ENCODE measurements around the gene SNX30.

Gene SNX30

GRCh38 chr9:112752334-112753125, 2.0 kb downstream of the SNX30 start:
- no peak for DNase-seq (ENCODE audit: low read depth)

- DNase-seq (ENCODE audit: low read depth), result peak; percentile 19
Observed at GRCh38 chr9:112753725-112754124, 3.2 kb downstream of the SNX30 start.

- DNase-seq (ENCODE audit: low read depth), result no peak
Observed at GRCh38 chr9:112754578-112754977, 4.0 kb downstream of the SNX30 start.

GRCh38 chr9:112755016-112755427, 4.5 kb downstream of the SNX30 start:
- DNase-seq (ENCODE audit: low read depth), result no peak

DNA sequence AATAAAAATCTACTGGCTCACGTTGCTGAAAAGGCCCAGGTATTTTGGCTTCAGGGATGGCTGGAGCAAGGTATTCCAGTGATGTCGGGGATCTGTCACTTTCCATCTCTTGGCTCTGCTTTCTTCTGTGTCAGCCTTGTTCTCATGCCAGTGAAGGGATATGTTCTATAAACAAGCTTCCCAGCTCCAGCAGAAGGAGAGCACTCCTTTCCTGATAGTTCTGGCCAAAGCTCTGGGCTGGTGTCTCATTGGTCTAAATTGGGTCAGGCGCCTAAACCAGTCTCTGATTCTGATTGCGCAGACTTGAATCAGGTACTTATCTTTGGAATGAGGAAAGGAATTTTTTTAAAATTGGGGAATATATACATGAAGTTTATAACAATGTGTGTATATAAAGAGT, 5.1 kb downstream of the SNX30 start:
- DNase-seq (ENCODE audit: low read depth), result no peak

- DNase-seq (ENCODE audit: low read depth), result no peak
Observed at GRCh38 chr9:112757282-112757883, 6.8 kb downstream of the SNX30 start.

- no peak for DNase-seq (ENCODE audit: low read depth)
Observed at GRCh38 chr9:112757940-112758339, 7.4 kb downstream of the SNX30 start.

DNA sequence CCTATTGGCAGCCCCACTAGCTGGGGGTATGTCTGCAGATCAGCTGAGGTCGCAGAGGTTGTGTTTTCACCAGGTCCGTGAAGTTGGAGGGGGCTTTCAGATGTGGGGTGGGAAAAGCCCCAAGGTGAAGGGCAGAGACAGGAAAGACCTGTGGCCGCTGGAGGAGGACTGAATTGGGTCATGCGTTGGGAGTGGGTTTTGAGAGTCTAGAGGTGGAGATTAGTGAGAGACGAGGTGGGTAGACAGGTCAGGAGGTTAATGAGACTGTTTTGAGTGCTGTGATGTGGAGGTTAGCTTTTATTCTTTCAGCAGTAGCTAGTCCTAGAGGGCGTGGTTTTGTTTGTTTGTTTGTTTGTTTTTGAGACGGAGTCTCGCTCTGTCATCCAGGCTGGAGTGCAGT, 10.3 kb downstream of the SNX30 start:
- no peak for DNase-seq (ENCODE audit: low read depth)

GRCh38 chr9:112761912-112762655, 11.5 kb downstream of the SNX30 start:
- DNase-seq (ENCODE audit: low read depth), result no peak

DNA sequence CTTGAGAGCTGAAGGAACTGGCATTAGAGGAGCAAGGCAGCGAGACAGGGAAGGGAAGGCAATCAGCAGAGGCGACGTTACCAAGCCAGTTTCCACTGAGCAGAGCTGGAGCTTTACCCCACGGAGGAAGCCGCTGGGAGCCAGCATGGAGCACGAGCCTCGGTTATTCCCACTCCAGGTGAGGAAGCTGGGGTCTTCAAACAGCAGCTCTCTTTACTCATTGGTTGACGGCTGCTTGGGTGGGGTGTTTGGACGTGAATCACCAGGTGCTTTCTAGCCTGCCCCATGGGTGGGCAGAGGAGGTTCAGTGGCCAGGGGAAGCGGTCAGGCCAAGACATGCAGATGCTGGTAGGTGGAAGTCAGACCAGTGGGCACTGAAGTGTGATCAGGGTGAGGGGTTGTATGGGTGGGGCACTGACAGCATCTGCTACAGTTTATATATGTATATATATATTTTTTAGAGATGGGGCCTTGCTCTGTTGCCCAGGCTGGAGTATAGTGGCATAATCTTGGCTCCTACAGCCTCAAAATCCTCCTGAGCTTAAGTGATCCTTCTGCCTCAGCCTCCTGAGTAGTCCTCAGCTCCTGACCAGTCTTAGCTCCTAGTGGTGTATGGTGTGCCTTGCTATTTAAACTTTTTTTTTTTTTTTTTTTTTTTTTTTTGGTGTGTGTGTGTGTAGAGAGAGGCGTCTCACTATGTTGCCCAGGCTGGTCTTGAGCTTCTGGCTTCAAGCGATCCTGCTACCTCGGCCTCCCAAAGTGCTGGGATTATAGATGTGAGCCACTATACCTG, 12.4 kb downstream of the SNX30 start:
- no peak for DNase-seq (ENCODE audit: low read depth)

DNA sequence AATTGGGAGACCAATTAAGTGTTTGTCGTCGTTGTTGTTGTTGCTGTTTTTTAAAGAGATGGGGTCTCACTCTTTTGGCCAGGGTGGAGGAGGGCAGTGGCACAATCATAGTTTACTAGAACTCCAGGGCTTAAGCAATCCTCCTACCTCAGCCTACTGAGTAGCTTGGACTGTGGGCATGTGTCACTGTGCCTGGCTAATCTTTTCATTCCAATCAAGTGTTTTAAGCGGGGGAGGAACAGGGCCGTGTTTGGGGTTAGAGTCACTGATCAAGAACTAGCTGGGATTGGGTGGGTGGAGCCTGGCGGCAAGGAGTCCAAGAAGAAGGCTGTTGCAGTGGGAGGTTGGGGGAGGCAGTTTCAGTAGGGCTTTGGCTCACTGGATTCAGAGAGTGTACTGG, 13.8 kb downstream of the SNX30 start:
- DNase-seq (ENCODE audit: low read depth), result no peak

DNA sequence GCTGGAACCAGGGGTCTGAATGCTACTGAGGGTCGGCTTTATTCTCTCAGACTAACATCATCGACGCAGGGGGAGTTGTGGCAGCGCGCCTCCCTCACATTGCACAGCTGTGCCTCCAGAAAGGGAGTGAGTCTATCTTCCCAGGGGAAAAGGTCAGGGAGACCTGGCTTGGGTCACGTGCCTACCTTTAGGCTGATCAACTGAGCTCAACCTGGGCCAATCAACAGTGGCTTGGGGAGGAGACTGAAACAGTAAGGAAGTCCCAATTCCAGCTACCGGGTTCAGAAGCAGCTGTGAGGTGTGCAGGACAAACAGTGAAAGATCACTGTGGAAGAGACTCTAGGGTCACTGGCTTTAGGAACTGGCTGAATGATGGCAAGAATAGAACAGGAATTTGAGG, 14.3 kb downstream of the SNX30 start:
- no peak for DNase-seq (ENCODE audit: low read depth)

GRCh38 chr9:112765281-112765680, 14.7 kb downstream of the SNX30 start:
- no peak for DNase-seq (ENCODE audit: low read depth)

GRCh38 chr9:112771359-112772214, 21.0 kb downstream of the SNX30 start:
- DNase-seq (ENCODE audit: low read depth), result no peak

- no peak for DNase-seq (ENCODE audit: low read depth)
Observed at GRCh38 chr9:112772215-112772509, 21.6 kb downstream of the SNX30 start.

GRCh38 chr9:112772551-112772950, 22.0 kb downstream of the SNX30 start:
- no peak for DNase-seq (ENCODE audit: low read depth)

- no peak for DNase-seq (ENCODE audit: low read depth)
Observed at GRCh38 chr9:112774006-112774996, 23.7 kb downstream of the SNX30 start.

- DNase-seq (ENCODE audit: low read depth), result no peak
Observed at GRCh38 chr9:112777914-112778313, 27.4 kb downstream of the SNX30 start.

DNA sequence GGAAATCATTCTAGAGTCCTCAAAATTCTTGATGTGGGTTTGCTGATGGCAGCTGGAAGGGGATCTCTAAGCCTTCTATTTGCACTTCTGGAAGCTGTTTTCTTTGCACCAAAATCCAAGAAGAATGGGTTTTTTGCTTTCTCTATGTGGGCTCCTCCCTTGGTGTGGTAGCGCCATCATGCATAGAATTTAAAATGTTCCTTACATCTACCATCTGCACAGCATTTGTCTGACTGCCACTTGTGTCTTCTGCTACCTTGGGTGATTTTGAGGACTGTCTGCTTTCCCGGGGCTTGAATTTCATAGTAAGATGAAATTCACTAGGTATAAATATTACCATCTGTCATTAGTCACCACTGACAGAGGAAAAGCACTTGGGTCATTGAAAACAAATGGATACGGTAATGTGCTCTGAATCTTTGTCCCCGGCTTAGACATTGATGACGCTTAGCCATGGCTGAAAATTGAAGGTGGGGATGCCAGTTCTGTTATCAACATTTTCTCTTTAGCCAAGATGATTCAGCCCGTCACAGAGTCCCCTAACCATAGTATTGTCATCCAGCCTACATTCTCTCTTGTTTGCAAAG, 30.0 kb downstream of the SNX30 start:
- no peak for DNase-seq (ENCODE audit: low read depth)

DNA sequence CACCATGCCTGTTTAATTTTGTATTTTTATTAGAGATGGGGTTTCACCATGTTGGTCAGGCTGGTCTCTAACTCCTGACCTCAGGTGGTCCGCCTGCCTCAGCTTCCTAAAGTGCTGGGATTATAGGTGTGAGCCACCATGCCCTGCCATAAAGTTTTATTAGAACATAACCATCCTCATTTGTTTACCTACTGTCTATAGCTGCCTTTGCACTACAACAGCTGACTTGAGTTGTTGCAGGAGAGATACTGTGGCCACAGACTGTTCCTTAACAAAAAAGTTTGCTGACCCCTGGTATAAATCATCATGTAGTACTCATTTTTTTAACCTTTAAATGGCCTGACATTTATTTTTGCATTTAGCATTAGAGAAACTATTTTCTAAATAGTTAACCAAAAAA, 31.7 kb downstream of the SNX30 start:
- no peak for DNase-seq (ENCODE audit: low read depth)

Measured in activated T-cell treated with anti-CD3 and anti-CD28 coated beads for 48 hours (primary cell).